ENCODE data around the gene PDE1C. TPM values are rescaled to one million over a fixed set of nuclear protein-coding genes. Genes with fewer than 3 reads are reported as not detected.

The PDE1C gene
- total RNA-seq, 1 donor from 2014 or later, result 2.4 TPM

DNA sequence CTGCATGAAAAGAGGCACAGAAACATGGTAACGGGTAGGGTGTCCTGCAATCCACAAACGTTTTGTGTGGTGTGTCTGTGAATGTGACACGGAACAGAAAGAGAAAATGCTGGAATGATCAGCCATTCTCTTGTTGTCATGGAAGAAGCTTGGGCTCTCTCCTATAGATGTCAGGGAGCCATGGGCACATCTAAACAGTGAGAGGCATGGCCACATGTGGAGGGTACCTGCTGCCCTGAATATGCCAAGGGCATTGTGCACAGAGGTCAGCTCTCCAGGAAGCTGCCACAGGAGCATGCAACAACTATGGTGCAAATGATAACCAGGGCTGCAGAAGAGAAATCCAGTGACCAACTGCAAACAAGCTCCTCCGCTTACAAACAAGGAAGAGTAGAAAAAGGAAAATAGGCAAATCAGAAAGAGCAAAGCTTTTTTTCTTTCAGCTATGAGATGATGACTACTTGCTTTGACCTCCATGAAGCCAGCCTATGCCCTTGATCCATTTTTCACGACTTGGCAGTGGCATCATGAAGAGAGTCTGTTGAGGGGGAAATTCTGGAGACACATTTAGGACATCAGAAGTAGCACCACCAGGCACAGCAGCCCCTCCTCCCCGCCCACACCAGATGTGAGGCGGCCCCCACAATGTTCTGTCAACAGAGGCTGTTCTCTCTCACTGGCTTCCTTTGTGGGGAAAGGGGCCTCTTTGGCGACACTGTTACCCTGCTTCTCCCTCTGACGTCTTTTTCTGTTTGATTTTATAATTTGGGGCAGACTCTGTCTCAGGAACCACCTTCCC lies 4.8 kb upstream of the PDE1C start:
- DNase-seq (ENCODE audit: low spot score), result no peak

DNA sequence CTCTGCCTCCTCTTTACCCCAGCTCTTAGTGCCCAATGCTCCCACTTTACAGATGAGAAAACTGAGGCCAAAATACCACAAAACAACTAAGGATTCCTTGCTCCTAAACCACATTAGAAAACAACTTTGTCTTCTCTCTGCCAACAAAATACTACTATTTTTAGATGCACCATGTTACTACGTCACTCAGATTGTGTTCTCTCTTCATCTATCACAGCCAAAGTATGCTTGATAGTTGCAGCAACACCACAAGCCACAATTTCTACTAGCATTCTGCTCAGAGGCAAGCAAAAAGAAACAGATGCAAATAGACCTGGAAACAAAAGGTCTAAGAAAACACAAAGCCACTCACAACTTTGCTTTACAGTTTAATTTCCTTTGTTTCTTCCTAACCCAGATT lies 3.3 kb upstream of the PDE1C start:
- no peak for DNase-seq (ENCODE audit: low spot score)

DNA sequence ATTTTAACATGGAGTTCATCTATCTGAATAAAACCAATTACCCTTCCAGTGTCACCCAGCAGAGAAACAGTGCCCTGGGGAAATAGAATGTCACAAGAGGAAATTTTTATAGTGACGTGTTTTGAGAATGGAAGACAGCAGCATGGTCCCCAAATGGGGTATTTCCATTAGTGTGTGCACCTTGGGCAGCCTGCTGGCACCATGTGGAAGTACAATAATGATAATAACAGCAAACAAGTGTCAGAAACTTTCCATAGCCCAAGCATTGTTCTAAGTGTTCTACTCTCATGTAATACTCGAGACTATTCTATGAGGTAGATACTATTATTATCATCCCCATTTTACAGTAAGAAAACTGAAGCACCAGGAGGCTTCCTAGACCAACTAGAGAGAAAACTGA lies 2.2 kb upstream of the PDE1C start:
- DNase-seq (ENCODE audit: low spot score), result no peak

DNA sequence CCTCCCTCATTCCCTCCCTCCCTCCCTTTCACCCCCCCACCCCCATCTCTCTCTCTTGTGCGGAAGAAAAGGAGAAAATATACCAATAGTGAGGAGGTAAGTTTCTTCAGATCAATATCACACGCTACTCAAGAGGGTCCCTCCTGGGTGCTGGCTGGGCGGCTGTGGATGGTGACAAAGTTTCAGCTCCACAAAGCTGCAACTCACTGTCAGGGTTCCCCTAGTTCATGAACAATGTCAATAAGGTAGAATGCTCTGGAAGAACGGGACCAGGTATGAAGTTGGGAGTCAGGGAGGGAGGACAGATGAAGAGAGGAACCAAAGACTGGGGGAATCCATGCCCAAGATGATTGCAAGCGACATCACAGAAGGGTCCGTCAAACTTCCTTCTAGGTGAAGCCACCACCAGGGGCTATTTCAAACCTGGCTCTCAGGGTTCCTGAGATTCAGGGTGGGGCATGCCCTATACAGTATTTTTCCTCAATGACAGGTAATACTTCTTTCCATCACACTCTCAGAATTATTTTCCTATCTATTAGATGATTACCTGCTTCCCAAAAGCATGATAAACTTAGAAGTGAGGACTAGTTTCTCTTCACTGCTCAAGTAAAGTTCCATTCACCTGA lies 1.4 kb upstream of the PDE1C start:
- no peak for DNase-seq (ENCODE audit: low spot score)

DNA sequence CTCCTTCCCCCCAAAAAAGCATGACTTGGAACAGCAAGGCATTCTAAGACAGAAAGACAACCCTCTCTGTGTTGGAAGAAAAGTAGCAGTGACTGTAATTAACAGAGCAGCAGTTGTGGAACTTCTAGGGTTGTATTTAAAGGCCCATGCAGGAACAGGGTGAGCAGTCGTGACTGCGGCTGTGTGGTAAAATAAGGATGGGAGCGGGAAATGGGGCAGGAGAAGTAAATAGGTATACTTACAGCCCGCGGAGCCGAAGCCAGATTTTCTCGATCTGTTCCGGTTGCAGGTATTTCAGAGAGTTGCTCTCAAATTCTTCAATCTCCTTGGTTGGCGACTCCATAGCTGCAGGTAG lies 179 bp downstream of the PDE1C start:
- no peak for DNase-seq (ENCODE audit: low spot score)

DNA sequence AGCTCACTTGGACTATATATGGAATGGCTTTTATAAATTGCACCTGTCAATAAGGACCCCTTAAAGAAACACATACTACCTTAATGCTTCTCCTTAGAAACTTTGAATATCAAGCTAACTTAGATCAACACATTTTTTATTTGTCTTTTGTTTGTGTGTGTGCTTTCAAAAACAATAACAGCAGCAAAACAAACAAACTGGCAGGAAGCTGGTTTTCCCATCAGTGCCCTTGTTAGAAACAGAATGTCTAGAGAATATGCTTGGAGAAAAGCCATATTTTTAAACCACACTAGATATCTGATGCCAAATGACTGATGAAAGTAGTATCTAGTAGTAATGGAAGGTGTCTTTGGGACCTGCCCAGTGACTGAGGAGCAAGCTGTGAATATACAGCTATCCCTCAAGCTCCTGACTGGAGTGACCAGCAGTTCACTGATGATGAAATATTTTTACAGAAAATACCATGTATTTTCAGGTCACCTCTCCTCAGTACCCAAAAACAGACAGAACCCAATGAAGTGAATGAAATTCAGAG lies 1.0 kb downstream of the PDE1C start:
- no peak for DNase-seq (ENCODE audit: low spot score)

DNA sequence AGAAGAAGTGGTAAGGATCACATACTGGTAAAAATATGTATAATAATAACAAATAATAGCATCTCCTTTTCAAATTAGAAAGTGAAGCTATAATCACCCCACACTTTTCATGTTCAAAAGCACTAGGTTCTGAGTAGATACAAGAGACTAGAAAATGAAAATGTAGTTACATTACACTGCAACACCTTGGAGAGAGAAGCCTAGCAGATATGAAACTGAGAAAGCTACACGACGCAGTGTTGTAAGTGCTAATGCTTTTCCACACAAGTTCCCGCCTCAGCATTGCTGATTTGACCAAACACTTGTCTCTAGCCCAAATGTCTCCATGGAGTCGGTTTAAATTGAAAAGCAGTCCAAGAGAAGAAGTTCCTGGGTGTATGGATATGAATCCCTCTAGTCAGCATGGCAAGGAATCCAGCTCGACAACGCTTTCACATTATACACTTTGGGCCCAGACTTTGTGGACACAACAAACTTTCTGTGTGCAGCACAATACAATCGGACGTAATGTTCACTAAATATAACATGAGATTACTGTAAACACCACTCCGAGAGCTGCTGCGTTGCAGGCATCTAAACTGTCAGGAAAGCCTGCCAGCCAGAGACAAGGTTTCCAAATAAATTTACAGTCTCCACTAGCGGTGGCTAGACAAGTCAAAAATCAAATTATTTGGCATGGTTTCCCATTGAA lies 1.7 kb downstream of the PDE1C start:
- no peak for DNase-seq (ENCODE audit: low spot score)

DNA sequence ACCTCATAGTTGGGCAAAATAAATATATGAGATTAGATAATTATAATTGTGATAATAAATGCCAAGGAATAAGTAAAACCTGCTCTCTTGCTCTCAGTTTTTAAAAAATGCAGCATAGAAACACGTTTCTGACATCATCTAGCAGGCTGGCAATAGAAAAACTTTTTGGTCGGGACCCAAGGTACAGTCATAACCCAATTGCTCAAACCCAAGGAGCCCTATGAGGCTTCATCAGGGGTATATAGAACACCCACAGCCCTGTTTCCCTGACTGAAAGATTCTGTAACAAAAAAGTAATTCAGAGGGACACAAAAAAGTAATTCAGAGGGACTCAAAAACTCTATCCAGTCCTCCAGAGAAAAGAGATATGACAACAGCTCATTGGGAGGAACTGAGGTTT lies 3.8 kb downstream of the PDE1C start:
- no peak for DNase-seq (ENCODE audit: low spot score)

DNA sequence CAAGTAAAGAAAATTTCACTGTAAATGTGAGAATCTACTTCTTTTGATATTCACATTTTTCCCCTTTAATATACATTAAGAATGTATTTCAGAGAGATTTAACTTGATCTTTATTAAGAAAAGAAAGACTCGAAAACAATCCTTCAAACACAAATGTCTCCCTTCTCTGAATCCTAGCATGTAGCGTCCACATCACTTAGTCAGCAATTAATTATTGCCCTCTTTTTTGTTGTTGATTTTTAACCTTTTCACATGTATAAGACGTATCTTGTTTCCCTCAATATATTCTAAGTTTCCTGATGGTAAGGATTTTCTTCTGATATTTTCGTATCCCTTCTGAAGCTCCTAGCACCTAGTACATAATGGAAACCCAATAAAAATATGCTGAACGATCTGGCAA lies 6.6 kb downstream of the PDE1C start:
- no peak for DNase-seq (ENCODE audit: low spot score)

DNA sequence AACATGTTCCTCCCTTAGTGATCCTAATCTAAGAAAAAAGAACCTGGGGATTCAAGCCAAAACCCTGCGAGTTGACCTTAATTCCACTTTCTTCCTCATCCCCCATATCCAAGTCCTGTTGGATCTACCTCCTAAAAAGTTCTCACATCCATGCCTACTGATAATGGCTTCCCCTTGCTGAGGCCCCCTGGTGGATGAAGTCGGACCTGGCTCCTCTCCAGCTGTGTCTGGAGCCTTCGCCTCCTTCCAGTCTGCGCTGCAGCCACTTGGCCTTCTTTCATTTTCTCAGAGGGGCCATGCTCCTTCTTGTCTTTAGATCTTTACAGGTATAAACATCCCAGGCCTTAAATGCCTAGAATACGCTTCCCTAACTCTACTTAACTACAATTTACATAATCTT lies 8.1 kb downstream of the PDE1C start:
- peak; percentile 17 for DNase-seq (ENCODE audit: low spot score)

DNA sequence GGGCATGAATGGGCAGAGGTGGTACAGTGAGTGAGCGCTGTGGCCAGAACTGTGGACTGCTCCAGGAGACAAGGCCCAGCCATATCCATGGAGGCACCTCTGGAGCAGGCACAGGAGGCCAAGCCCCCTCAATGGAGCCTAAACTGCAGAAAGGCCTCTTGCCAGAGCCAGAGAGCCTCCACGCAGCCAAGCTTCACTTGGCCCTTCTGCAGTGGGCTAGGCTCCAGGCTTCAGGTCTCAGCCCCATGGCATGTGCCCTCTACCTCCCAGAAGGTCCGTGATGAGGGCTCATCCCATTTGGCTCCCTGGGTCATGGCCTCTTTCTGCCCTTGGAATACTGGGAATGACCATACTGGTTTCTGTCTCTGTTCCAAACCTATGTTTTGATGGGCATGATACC lies 8.9 kb downstream of the PDE1C start:
- no peak for DNase-seq (ENCODE audit: low spot score)

DNA sequence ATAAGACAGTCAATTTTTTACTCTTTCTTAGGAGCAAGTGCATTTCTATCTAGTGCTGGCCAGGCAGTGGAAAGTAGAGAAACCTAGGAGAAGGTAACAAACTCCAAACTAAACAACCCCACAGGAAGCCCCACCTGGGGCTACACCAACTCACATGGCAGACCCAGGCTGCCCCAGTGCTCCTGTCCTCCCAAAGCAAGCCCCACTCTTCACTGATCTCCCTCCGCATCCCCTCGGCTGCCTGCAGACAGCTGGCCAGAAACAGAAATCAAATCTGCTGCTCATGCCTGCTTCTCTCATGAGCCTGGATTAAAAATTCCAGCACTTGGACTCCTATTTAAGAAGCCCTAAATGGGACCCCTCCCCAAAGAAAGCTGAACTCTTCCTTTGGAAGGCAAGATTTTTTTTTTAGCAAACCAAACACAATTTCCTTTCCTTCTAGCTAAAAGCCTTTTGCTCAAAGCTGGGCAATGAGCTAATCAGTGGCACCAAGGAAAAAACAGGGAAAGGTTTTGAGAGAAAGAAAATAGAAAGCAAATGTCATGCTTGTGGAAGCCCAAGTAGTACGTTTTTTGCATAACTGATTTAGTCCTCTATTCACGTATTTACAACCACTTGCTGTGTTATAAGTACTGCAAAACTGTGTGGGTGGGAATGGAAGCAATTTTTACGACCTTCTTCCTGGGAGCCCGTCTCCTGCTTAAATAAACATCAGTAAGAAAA lies 10.8 kb downstream of the PDE1C start:
- no peak for DNase-seq (ENCODE audit: low spot score)

DNA sequence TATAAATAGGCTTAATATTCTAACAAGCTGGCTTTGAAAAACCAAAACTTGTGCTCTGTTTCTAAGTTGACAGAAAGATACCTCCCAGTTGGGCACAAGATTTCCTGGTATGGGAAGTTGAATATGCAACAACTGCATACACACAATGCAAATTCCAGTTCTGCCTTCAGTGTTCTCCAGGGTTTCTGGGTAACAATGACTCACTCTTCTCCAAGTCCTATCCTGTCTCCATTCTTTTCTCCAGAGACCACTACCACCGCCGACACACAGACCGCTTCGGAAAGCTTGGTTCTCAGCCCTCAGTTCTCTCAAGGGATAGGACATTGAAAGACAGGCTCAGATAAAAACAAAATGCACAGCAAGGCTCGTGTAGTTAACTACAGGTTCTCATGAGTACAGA lies 12.2 kb downstream of the PDE1C start:
- DNase-seq (ENCODE audit: low spot score), result no peak

DNA sequence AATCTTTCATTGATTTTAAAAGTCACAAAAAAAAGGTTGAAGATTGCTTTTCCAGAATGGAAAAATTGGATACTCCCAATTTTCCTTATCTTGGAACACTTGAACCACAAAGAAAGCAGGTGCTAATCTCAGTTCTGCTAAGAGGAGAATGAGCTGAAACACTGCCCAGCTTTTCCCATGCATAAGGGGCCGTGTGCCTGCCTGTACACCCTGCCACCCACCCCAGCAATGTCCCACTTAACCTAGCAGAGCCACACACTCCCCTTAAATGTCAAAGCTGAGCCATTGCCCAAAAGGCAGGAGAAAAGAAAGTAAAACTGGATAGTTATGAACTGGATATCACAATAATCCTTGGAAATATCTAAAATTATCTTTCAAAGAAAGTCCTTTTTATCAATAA lies 13.4 kb downstream of the PDE1C start:
- DNase-seq (ENCODE audit: low spot score), result no peak

DNA sequence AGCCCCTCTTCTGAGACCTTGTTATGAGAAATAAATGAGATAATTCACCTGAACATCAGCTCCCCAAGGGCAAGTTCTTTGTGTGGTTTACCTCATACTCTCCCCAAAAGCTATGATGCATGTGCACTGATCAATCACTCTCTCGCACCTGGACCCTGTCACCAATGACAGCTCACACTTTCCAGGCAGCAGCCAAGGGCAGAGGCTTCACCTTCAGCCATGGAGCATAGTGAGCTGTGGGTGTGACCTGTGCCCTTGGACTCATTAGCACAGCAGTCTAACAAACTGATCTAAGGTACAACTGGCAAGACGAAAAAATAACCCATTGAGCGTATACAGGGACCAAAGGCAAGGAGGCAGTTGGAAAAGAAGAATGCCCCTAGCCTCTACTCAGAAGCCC lies 17.0 kb downstream of the PDE1C start:
- no peak for DNase-seq (ENCODE audit: low spot score)

DNA sequence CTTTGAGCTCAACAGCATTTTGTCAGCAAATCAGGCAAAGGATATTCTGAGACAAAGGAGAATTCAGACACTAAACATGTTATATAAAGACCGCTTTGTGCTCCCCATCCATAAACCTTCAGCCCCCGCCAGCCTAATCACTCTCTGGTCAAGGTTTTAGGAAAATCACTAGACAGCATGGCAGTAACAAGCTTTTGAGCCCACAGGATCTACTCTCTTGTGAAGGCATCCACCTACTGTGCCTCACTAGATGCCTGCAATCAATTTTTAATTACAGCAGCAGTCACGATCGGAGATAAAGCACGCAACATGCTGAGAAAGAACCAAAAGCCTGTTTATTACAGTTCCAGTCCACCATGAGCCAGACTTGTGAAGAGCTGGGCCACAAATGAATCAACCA lies 19.1 kb downstream of the PDE1C start:
- no peak for DNase-seq (ENCODE audit: low spot score)

DNA sequence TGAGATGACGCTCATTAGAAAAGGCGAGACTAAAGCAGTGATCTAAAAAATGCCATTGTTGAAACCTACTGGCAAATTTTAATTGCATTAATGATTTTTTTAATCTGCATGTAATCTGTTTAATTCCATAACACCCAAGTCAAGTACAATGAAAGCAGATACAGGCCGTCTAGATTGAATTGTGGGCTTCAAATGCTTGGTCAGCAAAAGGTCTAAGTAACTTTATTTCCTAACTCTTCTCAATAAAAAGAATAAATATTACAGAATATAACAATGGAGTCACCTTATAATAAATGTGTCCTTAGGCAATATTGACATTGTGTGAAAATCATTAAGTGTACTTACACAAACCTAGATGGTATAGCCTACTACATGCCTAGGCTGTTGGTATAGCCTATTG lies 20.6 kb downstream of the PDE1C start:
- DNase-seq (ENCODE audit: low spot score), result no peak

DNA sequence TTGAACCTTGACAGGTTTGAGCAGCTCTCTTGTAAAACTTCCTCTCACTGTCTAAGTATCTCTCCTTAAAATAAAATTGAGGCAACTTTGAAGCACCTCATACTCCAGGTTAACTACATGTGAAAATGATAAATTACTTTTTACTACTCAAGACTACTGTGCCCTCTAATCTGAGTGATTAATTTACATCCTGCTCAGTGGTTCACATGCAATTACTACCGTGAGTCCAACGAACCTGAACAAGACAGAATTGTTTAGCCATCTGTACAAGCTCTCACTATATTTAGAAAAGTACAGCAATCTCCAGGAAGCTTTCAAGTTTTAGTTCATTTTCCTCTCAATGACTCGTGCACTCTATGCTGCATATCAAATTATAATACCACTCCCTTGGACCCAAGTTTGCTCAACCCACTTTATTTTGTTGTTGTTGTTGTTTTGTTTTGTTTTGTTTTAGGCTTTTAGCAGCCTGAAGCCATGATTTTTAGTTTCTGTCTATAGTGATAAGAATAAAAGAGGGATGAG lies 21.2 kb downstream of the PDE1C start:
- no peak for DNase-seq (ENCODE audit: low spot score)

DNA sequence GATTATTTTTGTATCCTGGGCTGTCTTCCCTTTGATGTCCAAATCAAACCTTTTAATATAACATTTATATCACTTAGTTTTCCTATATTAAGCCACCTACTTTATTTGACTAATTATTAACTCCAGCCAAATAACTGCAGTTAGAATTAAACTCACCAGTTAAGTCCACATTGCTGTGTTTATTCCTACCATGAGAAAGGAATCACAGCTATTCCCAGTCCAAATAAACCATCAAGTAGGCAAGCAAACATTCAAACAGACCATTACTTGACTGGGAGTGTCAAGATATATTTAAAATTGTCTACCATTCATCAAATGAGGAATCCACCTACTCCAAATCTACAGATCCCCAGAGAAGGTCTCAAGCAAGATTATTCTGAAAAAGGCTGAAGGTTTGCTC lies 22.4 kb downstream of the PDE1C start:
- DNase-seq (ENCODE audit: low spot score), result no peak

DNA sequence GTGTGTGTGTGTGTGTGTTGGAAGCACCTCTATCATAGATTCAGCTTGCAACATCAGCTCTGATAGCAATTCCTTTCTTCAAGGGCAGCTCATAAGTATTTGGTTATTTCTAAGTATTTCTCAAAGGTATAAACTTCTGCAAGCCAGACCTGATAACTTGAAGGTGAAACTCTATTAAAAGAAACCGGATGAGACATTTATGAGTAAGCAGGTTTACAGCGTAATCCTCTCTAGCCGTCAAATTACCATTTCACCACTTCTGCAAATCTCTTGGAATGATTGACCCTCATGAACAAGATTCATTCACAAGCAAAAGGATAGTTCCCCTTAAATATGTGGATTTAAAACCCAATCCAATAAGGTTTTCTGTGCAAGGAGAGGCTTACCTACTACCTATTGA lies 23.1 kb downstream of the PDE1C start:
- no peak for DNase-seq (ENCODE audit: low spot score)

DNA sequence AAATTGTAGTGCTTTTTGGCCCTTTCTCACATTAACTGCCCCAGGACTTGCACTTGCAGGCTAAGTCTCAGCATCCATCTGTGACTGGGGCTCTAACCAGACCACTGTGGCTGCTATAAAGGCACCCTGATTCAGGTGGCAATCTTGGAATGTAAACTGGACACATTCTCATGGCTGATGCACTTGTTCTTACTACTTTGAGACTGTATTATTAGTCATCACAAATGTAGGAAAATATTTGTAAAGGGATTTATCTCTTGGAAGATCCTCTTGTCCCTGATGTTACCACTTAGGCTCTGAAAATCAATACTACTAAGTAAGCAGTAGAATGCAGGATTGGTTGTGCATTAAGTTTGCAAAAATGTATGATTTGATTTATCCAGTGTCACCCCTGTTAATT lies 25.0 kb downstream of the PDE1C start:
- no peak for DNase-seq (ENCODE audit: low spot score)

DNA sequence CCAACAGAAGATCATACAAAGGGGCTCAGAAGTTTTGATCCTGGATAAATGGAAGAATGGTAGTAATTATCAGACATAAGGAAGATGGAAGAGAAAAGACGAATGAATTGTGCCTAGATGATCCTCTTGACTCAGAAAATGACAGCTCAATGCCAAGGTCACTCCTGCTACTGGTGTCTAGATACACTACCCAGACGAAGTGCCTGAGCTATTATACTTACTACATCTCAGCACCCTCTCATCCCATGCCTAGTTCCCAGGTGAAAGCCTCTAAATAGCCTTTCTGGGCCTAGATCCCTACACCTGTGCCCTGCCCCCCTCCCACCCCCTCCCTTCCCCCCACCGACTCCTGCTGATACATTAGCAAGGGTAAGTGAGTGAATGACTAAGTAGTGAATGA lies 25.5 kb downstream of the PDE1C start:
- DNase-seq (ENCODE audit: low spot score), result no peak
